Measurements from ENCODE around the gene CXCL5.
"Not testable (repeated sequence)": the region's sequence is repeated elsewhere in the genome, so short reads cannot be mapped to it uniquely, and the experiment has no call there.

The CXCL5 gene

GRCh38 chr4:73964862-73965611, 33.4 kb downstream of the CXCL5 start:
- no peak for DNase-seq

- no peak for DNase-seq
Observed at GRCh38 chr4:73962724-73963123, 35.8 kb downstream of the CXCL5 start.

- DNase-seq: not testable (repeated sequence)
Observed at GRCh38 chr4:73959041-73959440, 39.4 kb downstream of the CXCL5 start.

- DNase-seq: no peak
Observed at GRCh38 chr4:73952352-73952751, 46.1 kb downstream of the CXCL5 start.

GRCh38 chr4:73950376-73950920, 48.0 kb downstream of the CXCL5 start:
- not testable (repeated sequence) for DNase-seq

- DNase-seq: no peak
Observed at GRCh38 chr4:73948990-73949706, 49.3 kb downstream of the CXCL5 start.

- no peak for DNase-seq
Observed at GRCh38 chr4:73948291-73948690, 50.2 kb downstream of the CXCL5 start.

GRCh38 chr4:73947239-73947985, 51.1 kb downstream of the CXCL5 start:
- no peak for DNase-seq

- DNase-seq: no peak
Observed at GRCh38 chr4:73945674-73946449, 52.6 kb downstream of the CXCL5 start.

Measured in CD4-positive, alpha-beta T cell treated with Interferon alpha-2 for 1 hour (primary cell).